ENCODE results near the gene ATP2B2.

ATP2B2 gene

DNA sequence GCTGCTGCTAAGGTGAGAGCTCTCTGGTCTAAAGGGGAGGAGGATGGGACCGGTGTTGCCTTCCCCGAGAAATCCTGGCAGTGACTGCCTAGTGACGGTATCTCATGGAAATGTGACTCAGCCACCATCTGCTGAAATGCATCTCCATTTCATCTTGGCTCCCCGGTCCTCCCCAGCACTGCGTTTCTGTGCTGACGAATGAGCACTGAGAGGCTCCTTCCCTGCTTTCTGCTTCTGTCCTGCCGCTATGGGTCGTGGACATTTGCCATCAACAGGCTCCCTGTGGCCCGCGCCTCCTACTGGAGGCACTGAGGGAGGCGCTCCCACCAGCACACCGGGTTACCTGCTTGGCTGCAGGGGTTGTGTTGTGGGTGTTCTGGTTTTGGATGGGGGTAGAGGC, 170.9 kb downstream of the ATP2B2 start:
- no peak for DNase-seq (ENCODE audit: low read depth in 2 of 2, low spot score in 1 of 2)

DNA sequence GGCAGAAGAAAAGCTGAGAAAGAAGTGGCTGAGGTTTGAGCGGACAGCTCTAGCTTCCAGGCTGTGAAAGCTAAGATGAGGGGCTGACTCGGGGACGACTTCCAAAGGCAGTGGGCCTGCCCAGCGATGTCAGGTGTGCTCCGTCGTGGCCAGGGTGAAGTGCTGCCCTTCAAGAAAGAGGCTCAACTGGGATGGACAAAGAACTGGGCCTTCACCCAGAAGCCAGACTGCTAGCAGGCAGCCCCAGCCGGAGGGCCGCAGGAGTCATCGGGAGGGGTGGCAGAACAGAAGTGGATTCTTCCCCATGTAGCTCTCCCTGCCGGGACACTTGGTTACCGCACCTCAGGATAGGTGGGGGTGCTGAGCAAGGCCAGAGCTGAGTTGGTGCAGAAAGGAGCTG, 171.3 kb downstream of the ATP2B2 start:
- no peak for DNase-seq (ENCODE audit: low read depth in 2 of 2, low spot score in 1 of 2)

DNA sequence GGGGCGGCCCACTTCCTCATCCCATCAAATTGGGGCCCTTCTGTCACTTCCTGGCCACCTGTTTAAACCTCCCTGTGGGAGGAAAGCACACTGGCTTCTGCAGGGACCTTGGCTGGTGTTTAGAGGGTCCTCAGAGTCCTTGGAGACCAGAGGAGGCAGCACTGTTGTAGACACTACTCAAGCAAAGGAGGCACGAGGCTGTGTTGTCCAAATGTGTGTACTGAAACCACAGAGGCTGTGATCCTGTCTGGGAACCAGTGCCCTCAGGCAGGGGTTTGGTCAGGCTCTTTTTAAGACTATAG, 172.1 kb downstream of the ATP2B2 start:
- DNase-seq (ENCODE audit: low read depth in 2 of 2, low spot score in 1 of 2) = no peak

DNA sequence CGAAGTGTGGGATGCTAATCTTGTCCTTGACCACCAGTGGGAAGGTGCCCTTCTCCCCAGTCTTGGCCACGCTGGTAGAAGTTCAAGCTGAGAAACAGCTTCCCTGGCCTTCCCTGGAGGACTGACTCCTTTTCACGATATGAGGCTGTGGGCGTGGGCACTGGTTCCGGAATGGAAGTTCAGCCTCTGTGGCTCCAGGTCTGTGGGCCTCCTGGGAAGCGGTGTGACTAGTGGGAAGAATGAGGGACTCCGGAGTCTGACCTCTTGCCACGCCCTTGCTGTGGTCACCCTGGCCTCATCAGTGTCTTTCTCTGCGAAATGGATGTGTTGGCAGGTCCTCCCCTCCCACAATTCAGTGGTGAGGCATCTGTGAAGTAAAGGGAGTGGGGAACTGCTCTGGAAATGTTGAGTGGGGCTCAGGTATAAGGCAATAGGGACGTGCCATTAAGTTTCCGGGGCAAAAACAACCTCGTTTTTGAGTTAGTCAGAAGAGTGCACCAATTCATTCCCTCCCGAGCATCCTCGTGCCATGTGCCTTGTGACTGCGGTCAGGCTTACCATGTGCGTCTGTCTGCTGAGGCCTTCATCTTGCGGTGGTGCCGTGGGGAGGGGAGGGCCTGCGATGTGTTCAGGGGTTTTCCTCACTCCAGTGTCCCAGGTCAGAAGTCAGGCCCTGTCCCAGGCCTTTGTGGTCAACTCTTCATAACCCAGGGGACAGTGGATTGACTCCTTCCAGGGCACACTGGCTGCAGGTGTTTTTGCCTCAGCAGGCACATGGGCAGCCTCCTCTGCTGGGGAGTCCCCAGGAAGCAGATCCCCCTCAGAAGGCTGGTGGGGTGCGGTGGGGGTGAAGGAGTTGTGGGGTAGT, 172.7 kb downstream of the ATP2B2 start:
- no peak for DNase-seq (ENCODE audit: low read depth in 2 of 2, low spot score in 1 of 2)

DNA sequence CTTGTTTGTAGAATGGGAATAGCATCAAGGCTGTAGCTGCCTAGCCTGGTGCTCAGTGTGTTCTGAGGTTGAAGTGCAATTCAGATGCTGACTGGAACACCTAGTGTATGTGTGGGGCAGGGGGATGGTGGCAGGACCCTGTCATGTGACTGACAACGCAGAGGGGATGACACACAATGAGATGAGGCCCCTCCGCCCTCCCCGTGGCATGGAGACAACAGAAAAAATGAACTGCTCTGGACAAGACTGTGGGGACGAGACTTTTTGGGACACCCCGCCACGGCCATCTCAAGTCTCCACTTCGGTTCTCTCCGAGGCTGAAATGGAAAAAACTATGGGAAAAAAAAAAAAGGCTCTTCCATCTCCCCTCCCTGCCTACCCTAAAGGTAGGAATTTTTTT, 174.1 kb downstream of the ATP2B2 start:
- no peak for DNase-seq (ENCODE audit: low read depth in 2 of 2, low spot score in 1 of 2)

DNA sequence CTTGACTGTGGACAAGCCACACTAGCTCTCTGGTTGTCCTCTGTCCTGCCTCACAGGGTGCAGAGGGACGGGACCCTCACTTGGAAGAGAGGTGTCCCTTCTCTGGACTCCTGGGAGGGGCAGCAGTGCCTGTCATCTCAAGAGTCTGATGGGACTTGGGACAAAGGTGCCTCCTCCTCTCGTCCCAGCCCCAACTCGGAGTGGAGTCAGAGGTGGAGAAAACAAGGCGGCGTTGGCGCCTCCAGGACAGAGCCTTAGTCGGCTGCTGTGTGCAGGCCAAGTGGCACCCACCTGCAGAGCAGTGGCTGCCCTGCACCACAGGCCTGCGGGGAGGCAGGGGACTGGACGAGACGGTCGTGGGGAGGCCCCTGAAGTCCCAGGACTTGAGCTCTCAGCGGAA, 175.1 kb downstream of the ATP2B2 start:
- DNase-seq (ENCODE audit: low read depth in 2 of 2, low spot score in 1 of 2) = no peak

DNA sequence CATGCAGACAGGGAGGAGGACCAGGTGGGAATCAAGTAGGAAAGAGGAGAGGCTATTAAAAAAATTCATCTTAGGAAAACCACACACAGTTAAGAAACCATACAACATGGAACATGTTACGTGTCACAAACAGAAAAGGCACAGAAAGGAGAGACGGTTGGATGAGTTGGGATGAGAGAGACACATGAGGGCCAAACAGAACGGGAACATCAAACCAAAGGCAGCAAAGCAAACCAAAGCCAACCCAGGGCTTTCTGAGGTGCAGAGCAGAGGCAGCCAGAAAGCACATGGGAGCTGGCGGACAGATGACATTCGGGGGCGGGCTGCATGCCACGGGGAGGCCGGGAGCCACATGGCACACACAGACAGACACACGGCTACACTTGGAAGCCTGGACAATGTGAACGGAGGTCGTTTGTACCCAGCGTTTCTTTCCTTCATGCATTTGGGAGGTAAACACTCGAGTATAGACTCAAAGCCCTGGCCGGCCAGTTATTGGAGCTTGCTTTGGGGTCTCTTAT, 175.8 kb downstream of the ATP2B2 start:
- no peak for DNase-seq (ENCODE audit: low read depth in 2 of 2, low spot score in 1 of 2)

DNA sequence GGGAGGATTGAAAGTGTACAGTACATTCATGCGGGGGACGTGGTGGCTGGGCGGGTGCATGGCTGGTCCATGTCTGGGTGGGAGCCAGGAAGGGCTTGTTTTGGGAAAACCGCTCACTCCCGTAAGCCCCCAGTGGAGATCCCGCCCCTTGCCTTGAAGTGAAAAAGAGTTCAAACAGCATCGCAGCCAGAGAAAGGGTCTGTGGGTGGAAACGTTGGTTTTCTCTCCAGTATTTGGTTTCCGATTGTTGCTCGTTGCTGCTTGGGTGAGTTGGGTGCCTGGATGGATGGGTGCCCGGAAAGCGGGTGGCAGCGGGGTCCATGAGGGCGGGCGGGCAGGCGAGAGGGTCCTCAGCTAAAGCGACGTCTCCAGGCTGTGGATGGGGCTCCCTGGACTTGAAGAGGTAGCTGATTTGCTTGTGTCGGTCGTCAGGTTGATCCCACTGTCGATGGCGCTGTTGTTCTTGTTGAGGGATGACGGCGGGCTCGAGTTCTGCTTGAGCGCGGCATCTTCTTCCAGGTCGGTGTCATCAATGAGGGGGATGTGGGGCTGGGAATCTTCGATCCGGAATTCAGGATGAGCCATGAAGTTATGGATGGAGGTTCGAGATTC, 176.8 kb downstream of the ATP2B2 start:
- no peak for DNase-seq (ENCODE audit: low read depth in 2 of 2, low spot score in 1 of 2)

DNA sequence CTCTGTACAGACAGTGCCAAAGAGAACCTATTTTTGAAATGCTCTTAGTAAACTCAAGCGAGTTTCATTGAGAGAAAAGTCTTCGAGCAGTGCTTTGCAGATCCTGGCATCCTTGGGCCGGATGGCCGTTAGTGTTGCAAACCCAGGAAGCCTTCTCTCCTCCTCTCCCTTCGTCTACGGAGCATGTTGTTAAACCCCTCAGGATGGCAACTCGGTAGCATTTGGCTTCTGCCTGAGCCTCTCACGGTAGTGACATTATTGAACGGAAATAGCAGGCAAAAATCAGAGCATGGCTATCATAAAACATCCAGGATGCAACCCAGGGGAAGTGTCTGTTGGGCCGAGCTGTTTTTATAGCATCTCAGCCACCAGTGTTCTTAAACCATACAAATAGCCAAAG, 177.8 kb downstream of the ATP2B2 start:
- DNase-seq (ENCODE audit: low read depth in 2 of 2, low spot score in 1 of 2) = no peak

DNA sequence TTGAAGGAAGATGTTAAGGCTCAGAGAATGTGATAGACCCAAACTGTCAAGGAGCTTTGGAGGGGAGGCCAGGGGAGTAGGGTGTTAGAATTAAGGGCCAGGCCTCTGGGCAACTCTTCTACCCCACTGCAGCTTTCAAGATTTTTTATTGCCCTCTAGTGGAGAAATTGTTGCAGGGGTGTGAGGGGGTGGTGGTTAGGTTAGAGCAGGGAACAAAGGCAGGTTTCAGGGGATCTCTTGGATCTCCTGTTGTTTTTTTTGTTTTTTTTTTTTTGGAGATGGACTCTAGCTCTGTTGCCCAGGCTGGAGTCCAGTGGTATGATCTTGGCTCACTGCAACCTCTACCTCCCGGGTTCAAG, 183.1 kb downstream of the ATP2B2 start:
- DNase-seq (ENCODE audit: low read depth in 2 of 2, low spot score in 1 of 2) = no peak

DNA sequence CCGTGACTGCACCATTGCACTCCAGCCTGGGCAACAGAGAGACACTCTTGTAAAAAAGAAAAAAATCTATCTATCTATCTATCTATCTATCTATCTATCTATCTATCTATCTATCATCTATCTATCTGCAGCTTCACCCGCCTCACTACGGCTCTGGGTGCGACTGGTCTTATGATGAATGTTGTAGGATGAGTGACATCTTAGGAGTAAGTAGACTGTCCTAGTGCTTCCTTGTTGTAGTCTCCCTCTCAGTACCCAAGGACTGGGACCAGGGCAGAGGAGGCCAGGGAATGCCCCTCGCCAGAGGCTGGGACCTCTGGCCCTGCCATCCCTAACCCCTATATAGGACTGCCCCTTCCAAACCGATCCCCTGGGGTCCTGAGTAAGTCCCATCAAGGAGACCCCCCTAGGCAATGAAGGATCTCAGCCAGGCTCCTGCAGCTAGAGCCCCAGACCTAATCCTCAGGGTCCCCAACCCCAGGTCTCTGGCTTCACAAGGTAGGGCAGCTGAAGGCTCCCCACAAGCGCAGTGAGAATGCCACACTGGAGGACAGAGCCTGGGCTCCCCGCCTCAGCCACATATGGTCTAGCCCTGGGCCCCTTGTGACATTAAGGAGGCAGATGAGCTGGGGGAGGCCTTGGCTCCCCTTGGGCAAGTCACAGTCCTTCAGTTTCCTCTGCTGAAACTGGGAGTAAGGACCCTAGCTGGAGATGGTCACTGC, 183.6 kb downstream of the ATP2B2 start:
- no peak for DNase-seq (ENCODE audit: low read depth in 2 of 2, low spot score in 1 of 2)

DNA sequence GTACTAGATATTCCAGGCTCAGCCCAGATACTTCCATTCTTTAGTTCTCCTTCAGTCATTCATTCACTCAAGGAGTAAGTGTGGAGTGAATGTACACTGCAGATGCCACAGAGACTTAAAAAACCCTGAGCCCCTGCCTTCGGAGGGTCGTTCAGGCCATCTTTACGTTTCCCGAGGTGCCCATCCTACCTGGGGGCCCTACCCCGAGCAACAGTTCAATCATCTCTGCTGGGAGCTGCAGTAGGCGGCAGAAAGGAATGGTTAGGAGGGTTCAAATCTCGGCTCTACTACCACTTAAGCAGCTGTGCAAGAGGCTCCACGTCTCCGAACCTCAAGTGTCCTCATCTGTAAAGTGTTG, 185.1 kb downstream of the ATP2B2 start:
- no peak for DNase-seq (ENCODE audit: low read depth in 2 of 2, low spot score in 1 of 2)

DNA sequence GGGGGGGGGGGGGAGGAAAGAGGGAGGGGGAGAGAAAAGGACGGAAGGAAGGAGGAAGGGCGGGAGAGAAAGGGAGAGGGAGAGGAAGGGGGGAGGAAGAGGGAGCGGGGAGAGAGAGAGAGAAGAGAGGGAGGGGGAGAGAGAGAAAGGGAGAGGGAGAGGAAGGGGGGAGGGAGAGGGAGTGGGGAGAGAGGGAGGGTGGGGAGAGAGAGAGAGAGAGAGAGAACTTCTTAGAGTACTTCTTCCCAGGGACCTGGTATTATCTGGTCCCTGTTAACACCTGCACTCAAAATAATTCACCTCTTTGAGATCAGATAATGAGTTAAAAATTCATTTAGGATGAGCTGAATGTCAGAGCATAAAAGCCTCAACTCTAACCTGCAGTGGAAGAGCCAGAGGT, 185.6 kb downstream of the ATP2B2 start:
- DNase-seq (ENCODE audit: low read depth in 2 of 2, low spot score in 1 of 2) = no peak

DNA sequence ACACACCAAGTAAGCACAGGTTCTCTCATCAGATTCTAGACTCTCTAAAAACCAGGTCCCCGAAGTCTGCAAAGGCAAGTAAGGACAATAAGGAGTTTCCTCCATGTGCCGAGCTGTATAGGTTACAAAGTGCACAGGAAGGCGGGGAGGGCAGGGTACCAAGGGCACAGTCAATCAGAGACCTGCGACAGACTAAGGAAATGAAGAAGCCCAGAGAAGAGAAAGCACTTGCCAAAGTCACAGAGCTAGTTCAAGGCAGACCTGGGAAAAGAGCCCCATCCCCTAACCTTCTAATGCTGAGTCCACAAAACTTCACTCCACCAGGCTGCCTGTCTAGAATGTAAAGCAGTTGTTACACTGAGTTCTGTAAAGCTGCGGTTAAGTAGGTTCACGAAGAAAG, 186.1 kb downstream of the ATP2B2 start:
- no peak for DNase-seq (ENCODE audit: low read depth in 2 of 2, low spot score in 1 of 2)

DNA sequence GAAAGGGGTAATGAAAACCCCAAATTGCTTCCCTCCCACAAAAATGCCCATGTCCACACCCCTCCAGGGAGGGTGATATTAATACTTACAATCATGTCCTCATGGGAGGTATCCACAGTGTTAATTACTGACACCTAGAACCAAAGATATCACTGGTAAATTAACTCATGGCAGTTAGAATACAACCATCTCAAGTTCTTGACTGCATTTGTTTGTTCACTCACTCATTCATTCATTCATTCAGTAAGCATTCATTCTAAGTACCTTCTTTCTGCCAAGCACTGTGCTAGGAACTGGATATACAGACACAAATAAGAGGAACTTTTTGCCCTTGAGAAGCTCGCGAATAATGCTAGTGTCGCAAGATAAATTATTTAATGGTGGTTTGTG, 187.4 kb downstream of the ATP2B2 start:
- no peak for DNase-seq (ENCODE audit: low read depth in 2 of 2, low spot score in 1 of 2)

DNA sequence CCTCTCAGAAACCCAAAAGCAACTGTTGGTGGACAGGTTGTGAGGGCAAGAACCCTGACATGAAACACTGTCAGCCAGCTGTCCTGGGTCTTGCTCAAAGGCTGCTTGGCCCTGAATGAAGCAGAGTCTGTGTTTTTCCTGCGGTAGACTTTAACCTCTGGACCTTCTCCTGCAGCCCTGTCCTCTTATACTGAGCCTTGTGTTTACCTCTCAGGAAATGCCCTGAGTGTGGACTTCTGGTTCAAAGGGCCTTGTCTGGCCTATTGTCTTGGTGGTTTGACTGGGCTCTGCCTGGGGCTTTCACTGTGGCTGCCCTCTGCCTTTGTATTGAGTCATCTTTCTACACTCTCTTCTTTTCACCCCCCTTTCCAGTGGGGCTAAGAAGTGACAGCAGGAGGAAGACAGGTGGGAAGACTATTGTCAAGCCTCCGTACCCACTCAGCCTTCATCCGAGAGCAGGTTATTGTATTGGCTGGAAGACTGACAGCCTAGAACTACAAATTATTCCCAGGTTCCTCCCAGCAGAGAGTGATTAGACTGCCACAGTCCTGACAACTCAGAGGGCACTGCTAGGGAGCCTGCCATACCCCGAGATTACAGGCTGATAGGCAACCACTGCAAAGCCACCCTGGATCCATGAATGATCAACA, 187.9 kb downstream of the ATP2B2 start:
- no peak for DNase-seq (ENCODE audit: low read depth in 2 of 2, low spot score in 1 of 2)

DNA sequence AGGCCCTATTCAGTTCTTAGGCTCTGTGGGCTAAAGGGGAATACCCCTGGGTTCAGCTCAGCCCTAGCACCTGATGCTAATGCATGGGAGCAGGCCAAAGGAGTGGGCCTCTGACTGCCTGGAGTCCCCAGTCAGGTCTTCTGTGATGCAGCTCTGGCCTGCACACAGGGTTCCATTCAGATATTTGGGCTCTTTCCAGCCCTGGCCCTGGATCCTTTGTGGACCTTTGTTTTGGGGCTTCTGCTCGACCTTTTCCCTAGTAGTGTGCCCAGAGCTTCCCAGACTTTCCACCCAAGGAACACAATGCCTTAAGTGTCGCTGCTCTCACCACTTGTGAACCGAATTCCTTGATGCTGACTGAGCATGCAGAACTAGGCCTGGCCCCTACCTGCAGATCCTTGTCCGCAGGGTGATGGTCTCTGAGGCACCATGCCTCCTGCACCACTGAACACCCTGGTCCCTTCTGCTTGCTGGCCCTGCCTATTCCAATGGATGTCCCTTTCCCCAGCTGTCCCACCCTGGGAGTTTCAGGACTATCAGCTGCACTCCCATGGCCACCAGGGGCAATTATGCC, 189.5 kb downstream of the ATP2B2 start:
- no peak for DNase-seq (ENCODE audit: low read depth in 2 of 2, low spot score in 1 of 2)

DNA sequence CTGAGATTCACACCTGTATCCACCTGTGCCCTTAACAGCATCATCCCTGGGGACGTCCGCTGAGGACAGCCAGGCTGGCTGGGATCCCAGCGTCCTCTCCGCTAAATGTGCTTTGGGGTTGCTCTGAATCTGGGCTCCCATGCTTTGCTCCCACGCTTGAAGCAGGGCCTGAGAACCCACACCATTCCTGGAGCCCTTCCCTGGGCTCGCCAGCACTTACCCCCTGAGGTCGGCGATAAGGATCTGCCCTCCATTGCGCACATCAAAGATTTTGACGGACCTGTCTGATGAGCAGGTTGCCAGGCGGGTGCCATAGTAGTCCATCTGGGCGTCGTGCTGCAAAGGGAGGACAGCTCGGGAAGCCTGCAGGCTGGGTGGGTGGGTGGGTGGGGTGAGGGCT, 190.3 kb downstream of the ATP2B2 start:
- DNase-seq (ENCODE audit: low read depth in 2 of 2, low spot score in 1 of 2) = no peak

DNA sequence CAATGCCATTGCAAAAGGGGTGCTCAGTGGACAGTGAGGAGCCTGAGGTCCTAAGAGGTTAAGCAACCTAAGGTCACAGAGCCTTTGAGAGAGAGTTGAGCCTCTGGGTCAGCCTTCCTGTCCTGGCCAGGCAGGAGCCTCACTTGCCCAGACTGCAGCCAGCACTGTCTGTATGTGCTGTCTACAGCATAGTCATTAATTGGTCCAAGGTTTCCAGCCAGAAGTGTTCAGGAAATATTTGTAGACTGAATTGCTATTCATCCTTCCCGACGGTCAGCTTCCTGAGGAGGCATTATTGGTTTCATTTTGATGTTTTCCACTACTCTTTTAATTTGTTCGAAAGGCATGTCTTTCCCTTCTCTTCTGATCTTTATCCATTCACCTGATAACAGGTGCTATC, 192.5 kb downstream of the ATP2B2 start:
- DNase-seq (ENCODE audit: low read depth in 2 of 2, low spot score in 1 of 2) = no peak

DNA sequence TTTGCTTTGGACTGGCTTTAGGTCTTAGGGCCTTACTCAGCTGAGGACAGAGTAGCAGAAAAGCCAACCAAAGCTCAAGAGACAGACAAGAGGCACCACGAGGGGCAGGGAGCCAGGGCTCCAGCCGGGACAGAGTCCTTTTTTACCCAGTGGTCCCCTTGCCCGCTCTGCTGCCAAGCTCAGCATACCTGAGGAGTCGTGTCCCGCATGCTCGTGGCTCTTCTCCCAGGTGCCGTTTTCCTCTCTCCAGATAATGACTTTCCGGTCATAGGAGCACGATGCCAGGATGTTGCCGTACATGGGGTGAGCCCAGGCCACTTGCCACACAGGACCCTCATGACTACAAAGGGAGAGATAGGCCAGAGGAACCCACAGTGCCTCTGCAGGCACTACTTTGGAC, 193.0 kb downstream of the ATP2B2 start:
- DNase-seq (ENCODE audit: low read depth in 2 of 2, low spot score in 1 of 2) = no peak

DNA sequence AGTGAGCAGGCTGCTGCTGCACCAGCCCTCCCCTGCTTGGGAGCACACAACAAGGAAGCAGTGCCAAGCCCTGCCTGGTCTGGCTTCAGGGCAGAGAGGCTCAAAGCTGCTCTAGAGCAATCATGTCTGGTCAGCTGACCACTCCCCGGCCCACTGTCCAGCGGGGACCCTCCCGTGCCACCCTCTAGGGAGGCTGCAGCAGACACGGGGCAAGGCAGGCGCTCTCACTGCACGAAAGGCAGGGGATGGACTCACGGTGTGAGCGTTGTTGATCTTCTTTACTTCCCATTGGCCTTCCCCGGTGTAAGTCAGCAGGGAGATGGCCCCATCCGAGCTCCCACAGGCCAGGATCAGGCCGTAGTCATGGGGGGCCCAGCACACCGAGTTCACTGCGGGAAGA, 193.7 kb downstream of the ATP2B2 start:
- DNase-seq (ENCODE audit: low read depth in 2 of 2, low spot score in 1 of 2) = no peak

DNA sequence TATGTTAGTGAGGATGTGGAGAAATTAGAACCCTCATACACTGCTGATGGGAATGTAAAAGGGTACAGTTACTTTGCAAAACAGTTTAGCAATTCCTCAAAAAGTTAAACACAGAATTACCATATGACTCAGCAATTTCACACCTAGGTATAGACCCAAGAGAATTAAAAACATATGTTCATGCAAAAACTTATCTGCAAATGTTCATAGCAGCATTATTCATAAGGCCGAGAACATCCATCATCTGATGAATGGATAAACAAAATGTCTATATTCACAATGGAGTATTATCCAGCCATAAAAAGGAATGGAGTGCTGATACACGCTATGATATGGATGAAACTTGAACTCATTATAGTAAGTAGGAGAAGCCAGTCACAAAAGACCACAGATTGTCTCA, 194.8 kb downstream of the ATP2B2 start:
- DNase-seq (ENCODE audit: low read depth in 2 of 2, low spot score in 1 of 2) = no peak
